ENCODE data around the gene CHST11. TPM values are rescaled to one million over a fixed set of nuclear protein-coding genes. Genes with fewer than 3 reads are reported as not detected.

Gene CHST11
- total and polyA plus RNA-seq, 3 donors from 2014 or later, result 5.1 to 36.9 (median 23.9) TPM

- 50 to 56% methylated on average over 10 of the region's 10 CpGs for WGBS, 2 donors
- Histone ChIP-seq H3K4me1 (peaks cover 23% of the 10 kb centered on the region), H3K9me3 (no peaks in the 10 kb centered on the region), H3K27me3 (no peaks in the 10 kb centered on the region), H3K27ac (peak overlapping the region; percentile 20 to 75), H3K4me3 (no peak overlapping the region), H3K36me3 (ENCODE audit: low read depth, missing control alignments) (no peaks in the 10 kb centered on the region)
- peak; percentile 79 for DNase-seq
- TF ChIP-seq CTCF (IDR thresholded peaks at IDR 0.05) (no peak), POLR2A (IDR thresholded peaks at IDR 0.05) (no peak)
- intact Hi-C loops (cut with DNase I; ENCODE audit: low total_unique reads), result no loop called here
These were observed 147.6 kb downstream of the CHST11 start for GRCh38 chr12:104604070-104604994.

- intact Hi-C loops (cut with DNase I; ENCODE audit: low total_unique reads), result no loop called here
- Histone ChIP-seq H3K27ac (peak overlapping the region; percentile 1 to 73), H3K9me3 (no peaks in the 10 kb centered on the region), H3K36me3 (ENCODE audit: low read depth, missing control alignments) (no peaks in the 10 kb centered on the region), H3K4me1 (peaks cover 18% of the 10 kb centered on the region), H3K27me3 (no peaks in the 10 kb centered on the region), H3K4me3 (peak overlapping the region in 1 of 2 donors; percentile 0)
- WGBS, 2 donors, result 49 to 63% methylated on average over 16 of the region's 16 CpGs
- DNase-seq, result peak; percentile 33
- TF ChIP-seq POLR2A (IDR thresholded peaks at IDR 0.05) (no peak), CTCF (IDR thresholded peaks at IDR 0.05) (no peak)
These were observed 148.4 kb downstream of the CHST11 start for GRCh38 chr12:104604995-104605675.

GRCh38 chr12:104605685-104606084 lies 148.9 kb downstream of the CHST11 start:
- Histone ChIP-seq H3K9me3 (no peaks in the 10 kb centered on the region), H3K36me3 (ENCODE audit: low read depth, missing control alignments) (no peaks in the 10 kb centered on the region), H3K4me3 (peak overlapping the region in 1 of 2 donors; percentile 0), H3K27ac (peak overlapping the region; percentile 23 to 73), H3K27me3 (no peaks in the 10 kb centered on the region), H3K4me1 (peaks cover 18% of the 10 kb centered on the region)
- DNase-seq, result peak; percentile 75
- TF ChIP-seq CTCF (IDR thresholded peaks at IDR 0.05) (no peak), POLR2A (IDR thresholded peaks at IDR 0.05) (no peak)
- WGBS, 2 donors, result 30 to 43% methylated on average over 10 of the region's 10 CpGs
- intact Hi-C loops (cut with DNase I; ENCODE audit: low total_unique reads), result no loop called here

- intact Hi-C loops (cut with DNase I; ENCODE audit: low total_unique reads), result no loop called here
- WGBS, 2 donors, result 90 to 97% methylated on average over 4 of the region's 4 CpGs
These were observed 152.2 kb downstream of the CHST11 start for GRCh38 chr12:104608998-104609397.

More at GRCh38 chr12:104608998-104609397, 152.2 kb downstream of the CHST11 start:
- no peak for DNase-seq
- no peaks in the 10 kb centered on the region for H3K27me3 ChIP-seq
- H3K4me1 ChIP-seq, result peaks cover 14% of the 10 kb centered on the region
- H3K4me3 ChIP-seq, result no peak overlapping the region
- TF ChIP-seq CTCF (IDR thresholded peaks at IDR 0.05) (no peak), POLR2A (IDR thresholded peaks at IDR 0.05) (no peak)
- H3K27ac ChIP-seq, result no peak overlapping the region
- no peaks in the 10 kb centered on the region for H3K36me3 ChIP-seq (ENCODE audit: low read depth, missing control alignments)
- H3K9me3 ChIP-seq, result no peaks in the 10 kb centered on the region
